OCI-M2 (cell line): ENCODE data around the gene CD81.

Experiments used
- DNase-seq: peaks from one replicate; lab custom pipeline; 2025; ENCODE audit not compliant: unreplicated experiment; lab: John Stamatoyannopoulos, UW

CD81 gene

DNA sequence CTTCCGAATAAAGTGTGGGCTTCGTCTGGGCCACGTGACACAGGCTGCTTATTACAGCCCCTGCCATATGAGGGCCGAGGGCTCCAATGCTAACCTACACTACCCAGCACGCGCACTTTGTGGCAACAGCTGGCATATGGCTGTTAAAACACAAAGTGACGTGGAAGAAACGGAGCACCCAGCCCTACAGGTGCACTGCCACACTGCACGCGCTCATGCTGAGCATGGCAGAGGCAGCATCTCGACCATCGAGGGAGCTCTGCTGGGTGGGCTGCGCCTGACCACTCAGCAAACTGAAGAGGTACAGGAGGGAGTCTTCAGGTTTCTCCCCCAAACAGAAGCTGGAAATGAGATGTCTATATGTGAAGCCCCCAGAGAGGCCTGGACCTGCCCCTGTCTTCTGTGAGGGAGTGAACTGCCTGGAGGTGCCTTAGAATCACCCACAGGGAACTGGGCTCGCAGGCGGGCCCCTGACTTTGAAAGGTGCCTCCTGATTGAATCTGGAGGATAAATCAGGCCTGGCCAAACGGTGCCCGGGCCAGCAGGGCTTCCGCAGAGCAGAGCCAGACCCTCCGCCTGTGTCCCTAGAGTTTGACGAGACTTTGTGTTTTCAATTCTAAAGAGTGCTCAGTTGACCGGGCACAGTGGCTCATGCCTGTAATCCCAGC is 41.7 kb downstream of the CD81 start:
- DNase-seq = no peak

DNA sequence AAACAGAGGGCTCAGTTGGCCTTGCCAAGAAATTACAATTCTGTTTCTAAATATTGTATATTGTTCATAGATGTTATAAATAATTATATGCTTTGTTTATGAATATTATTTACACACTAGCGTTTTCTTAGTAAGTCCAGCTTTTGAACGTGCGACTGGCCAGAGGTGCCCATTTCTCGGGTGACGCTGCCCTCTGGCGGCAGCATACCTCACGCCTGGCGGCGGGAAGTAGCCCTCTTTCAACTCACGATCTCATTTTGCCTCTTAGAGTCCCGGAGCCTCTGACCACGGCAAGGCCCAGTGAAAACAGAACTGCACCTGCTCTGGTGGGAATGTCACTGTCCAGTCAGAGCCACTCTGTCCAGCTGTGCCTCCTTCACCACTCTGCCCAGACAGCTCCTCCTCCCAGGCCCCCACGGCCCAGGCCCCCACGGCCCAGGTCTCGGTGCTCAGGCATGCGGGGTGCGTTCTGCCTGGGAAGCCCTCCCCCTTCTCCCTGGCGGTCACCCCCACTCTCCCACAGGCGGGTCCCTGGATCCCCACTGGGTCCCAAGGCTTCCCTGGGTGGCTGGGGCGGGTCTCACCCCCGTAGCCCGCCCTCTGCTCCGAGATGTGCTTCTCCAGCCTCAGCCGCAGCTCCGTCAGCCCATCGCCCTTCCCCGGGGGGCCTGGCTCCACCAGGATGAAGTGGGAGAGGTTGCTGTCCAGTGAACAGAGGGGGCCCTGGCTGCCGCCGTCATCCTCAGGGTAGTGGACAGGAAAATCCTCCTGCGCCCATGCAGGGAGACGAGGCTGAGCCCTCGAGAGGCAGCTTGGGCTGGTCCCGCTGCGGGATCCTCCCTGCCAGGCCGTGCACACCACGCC is 42.8 kb downstream of the CD81 start:
- no peak for DNase-seq

DNA sequence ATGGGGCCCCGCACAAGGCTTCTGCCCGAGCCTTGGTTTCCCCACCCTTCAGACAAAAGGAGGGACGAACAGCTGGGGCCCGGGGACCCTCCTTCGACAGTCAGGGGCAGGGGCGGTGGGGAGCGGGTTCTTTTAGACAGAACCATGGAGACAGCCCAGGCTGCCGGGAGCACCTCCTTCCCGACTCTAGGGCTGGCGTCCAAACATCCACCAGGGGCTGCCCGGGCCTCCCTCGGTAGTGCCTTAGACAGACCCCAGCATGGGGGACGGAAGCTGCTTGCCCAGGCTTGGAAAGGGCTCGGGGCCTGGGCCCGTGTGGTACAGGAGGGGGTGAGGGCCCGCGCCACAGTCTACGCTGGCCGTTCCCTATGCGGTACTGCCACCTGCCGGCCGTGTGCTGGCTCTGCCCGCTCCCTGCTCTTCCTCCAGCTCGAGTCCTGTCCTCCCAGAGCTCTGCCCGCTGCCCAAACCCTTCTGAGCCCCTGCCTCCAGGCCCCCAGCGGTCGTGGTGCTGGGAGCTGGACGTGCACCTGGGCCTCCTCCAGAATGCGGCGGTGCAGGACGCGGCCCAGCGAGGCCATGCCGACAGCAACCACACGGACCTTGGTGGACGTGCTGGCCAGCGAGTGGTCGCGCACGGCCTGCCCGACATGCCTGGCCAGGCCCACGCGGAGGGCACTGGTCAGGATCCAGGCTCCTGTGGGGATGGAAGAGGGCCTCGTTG is 43.6 kb downstream of the CD81 start:
- DNase-seq = peak; percentile 5

DNA sequence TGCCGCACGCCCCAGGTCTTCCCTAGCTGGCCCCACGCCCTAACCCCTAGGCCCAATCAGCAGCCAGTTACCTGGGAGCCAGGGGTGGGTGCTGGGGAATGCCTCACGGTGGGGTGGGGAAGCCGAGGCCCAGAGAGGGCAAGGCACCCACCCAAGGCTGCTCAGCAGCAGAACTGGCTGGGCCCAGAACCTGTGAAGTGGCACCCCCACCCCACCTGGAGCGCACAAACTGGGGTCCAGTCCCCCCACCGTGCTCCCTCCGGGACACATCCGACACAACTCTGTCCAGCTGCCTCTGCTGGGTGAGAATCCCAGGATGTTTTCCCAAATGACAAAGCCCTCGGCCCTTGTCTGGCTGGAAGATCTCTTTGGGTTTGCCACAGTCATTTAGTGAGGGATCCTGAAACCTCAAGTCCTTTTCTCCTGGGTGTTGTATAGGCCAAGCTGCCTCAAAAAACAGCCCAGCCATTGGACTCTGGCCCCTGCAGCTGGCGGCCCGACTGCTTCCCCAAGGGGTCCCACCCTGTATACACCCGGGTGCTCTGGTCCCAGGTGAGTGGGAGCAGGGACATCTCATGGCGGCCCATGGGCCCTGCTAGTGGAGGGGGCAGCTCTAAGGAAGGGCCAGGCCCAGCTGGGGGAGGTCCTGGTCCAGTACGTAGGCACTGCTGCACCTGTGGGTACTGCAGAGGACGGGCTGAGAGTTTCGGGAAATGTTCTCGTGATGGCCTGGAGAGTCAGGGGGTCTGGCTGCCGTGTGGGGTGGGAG is 44.3 kb downstream of the CD81 start:
- no peak for DNase-seq

DNA sequence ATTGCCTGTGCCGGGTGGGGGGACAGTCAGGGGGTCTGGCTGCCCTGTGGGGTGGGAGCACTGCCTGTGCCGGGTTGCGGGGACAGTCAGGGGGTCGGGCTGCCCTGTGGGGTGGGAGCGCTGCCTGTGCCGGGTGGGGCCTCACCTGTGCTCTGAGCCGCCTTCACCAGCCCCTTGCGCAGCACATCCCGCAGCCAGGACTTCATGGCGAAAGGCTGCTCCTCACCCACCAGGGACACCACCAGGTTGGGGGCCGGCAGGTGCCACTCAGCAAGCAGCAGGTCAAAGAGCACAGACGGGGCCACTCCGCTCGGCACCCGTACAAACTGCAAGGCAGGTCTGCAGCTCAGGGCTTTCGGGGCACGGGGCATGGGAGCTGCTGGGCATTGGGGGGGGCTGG is 44.9 kb downstream of the CD81 start:
- DNase-seq = no peak

DNA sequence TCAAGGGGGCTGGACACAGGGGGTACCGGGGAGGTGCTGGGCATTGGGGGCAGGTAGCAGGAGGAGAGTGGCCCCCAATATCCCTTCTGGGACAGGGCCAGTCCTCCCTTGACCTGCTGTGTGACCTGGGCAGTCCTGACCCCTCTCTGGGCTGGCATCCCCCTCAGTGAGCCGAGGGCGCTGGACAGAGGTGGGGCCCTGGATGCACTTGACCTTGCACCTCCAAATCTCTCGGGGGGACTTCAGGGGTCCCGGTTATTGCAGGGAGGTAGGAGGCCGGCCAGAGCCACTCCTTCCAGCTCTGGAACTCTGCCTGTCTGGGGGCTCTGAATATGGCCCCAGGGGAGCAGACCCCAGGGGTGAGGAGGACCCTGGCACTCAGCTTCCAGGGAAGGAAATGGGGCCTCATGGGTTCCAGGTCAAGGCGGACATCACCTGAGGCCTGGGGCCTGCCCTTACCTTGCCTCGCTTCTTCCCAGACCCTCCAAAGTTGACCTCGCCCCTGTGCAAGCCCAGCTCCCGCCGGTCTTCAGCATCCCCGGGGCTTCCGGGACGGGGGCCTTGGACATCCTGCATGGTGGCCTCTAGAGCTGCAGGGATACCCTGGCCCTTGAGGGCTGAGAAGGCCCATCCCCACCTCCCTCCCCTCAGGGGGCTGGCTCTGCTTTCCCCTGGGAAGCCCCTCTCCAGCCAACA is 45.5 kb downstream of the CD81 start:
- no peak for DNase-seq

DNA sequence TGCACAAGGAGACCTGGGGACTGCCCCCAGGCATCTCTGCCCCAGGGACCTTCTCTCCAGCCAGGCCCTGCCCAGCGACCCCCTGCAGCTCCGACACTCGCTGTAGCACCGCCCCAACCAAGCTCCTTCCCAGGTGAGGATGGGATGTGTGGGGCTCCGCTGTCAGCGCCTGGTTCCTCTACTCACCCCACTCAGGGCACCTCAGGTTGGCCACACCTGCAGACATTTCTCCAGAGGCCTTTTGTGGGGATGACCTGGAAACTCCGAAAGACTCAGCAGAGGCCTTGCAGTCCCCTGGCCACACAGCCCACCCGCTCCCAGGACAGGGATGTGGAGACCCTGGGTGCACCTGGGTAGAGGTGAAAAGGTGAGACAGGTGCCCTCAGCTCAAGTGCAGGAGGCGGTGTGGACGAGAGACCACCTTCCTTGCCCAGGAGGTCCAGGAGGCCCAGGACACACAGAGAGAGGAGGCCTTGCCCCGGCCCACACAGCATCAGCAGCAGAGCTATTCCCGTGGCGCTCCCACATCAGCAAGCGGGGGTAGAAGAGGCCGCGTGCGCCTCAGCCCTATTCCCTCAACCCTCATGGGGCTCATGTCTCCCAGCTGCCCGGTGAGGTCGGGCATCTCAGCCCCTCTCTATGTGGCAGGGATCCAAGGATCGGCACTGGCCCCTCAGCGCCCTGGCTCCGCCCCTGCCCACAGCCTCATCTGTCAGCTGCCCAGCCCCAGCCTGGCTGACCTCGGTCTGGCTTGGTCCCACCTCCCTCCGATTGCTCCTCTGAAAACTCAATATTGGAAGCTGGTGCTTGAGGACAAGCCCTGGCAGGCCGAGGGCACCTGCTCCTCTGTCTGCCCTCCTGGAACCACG is 46.3 kb downstream of the CD81 start:
- no peak for DNase-seq

DNA sequence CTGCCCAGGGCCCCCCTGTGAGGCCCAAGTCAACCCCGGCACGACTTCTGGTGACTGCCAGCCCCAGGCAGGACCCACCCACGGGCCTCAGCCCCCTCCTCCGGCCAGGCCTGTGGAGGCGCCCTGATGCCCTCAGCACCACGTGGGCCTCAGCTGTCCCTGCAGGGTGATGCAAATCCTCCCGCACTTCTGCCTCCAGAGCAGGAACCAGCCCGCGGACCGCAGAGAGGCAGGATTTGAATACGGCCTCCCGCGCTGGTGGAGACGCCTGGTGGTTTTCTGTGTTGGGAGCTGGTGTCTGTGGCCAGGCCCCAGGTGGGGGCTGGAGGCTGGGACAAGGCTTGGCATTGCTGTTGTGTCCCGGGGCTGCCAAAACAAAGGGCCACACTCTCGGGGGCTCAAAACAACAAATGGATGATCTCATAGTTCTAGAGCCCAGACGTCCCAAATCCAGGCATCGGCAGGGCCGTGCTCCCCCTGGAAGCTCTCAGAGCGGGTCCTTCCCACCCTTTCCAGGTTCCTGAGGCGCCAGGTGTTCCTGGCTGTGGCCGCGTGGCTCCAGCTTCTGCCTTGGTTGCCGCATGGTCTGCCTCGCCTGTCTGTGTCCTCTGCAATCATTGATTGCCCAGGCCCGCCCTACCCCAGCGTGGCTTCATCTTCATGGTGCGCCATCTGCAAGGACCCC is 47.8 kb downstream of the CD81 start:
- no peak for DNase-seq

DNA sequence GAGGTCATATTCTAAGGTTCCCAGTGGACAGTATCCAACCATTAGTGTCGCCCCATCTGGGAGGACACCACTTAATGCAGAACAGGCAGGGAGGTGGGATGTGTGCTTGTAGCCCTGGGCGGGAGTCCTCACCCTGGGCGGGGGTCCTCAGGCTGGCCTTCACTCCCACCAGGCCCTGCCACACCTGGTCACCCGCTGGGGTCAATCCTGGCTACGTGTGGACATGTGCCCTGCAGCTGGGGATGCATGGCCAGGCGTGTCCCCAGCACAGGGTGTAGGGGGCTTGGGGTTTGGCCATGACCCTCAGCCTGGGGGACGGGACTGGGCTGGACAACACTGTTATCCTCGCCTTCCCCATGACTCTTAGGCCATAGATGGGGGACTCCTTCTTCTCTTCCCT is 48.4 kb downstream of the CD81 start:
- DNase-seq = no peak

DNA sequence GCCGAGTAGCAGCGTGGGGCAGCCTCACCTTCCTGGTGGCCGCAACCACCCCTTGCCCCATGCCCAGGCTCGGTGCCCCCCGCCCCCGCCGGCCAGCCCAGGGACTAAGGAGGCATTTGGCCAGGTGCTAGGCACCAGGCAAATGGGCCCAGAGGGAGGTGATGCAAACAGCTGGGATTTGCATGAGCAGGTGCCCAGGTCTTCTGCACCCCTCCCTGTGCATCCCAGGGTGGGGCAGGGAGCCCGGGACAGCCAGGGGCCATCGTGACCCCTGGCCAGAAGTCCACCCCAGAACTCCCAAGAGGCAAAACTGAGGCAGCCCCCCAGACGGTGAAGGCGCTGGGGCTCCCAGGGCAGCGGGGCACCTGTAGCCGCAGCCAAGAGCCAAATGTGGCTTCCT is 49.1 kb downstream of the CD81 start:
- DNase-seq = no peak

DNA sequence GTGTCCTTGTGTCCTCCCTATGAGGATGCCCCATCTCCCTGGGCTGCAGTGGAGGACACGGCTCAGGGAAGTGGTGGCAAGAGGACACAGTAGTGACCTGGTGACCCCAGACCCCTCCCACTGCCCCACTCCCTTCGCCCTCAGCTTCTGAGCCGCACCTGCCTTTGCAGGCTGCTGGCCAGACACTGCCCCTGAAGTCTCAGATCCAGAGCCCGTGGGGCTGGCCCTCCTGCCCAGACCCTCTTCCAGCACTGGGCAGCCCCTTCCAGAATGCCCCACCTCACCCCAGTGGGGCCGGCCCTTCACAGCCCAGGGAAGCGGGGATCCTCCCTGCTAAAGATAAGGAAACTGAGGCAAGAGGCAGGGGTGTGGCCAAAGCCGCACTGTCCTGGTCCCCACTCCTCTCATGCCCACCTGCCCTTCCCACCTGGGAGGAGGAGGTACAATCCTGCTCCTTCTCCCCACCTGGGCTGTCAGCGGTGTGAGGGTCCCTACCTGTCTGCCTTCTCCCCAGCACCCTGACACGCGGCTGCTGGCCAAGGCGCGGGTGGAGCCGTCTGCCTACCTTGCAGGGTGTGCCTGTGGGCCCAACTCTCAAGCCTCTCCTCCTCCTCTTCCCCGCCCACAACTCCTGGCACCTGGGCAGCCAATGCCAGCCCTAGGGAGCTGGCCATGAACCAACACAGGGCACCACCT is 49.9 kb downstream of the CD81 start:
- DNase-seq = no peak

DNA sequence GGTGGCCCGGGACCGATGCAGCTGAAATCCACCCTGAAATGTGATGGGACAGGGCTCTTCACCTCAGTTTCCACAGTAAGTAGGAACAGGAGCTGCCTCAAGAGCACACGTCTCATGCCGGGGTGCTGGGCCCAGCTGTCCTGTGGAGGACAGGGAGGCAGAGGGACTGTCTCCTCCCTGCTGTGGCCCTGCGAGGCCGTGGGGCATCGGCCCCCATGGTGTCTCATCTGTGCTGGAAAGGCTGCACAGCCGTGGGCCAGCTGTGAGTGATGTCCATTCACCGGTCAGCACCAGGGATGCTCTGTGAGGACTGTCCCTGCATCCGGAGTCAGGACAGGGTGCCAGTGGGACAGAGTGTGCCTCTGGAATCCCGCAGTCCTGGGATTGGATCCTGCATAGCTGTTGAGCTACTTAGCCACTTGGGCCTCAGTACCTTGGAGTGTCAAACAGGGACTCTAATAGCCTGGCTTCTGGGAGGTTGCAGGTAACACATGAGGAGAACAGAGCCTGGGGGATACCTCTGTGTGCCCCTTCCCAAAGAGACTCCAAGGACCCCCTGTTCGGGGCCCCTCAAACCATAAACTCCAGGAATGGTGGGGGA is 50.7 kb downstream of the CD81 start:
- DNase-seq = no peak

DNA sequence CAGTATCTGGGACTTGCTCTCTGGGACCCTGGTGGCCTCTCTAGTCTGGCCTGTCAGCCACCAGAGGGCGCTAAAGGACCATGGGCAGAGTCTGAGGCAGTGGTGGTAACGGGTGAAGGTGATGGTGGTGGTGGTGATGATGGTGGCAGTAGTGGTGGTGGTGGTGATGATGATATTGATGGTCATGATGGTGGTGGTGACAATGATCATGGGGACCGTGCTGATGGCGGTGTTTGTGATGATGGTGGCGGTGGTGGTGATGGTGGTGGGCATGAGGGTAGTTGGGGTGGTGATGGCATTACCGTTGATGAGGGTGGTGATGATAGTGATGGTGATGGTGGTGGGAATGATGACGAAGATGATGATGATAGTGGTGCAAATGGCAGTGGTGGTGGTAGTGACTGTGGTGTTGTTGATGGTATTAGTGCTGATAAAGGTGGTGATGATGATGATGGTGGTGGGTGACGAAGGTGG is 51.2 kb downstream of the CD81 start:
- DNase-seq = no peak

DNA sequence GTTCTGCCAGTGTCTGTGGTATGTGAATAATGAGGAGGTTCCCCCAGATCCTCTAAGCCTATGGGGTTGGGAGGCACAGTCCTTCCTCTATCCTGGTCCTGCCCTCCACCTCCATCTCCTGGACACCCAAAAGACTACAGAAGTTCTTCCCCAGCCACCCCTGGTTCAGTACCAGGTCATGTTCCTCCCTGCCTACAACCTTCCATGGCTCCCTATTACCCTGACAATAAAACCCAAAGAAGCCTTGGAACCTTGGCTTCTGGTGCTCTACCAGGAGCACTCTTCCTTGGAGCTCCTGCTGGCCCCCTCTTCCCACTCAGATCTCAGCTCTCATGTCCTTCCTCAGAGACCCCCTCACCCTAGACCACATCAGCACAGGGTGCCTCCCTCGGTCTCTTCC is 54.3 kb downstream of the CD81 start:
- no peak for DNase-seq

DNA sequence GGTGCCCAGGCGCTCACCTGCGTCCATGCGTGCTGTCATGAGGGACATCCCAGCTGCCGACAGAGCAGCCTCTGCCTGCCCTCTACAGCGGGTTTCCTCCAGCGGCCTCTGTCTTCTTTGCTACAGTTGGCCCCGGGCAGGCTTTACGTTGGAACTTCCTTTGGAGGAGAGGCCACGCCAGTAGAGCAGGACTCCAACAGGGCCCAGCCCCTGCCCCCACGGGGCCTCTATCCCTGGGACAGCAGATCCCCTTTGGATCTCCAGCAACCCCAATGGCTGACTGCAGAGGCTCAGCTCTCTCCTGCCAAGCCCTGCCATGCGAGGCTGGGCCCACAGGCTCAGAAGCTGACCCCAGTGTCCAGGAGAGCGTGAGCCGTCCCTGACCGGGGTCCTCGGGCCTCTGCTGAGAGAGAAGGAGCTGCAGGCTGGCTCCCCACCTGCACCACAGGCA is 55.1 kb downstream of the CD81 start:
- no peak for DNase-seq

DNA sequence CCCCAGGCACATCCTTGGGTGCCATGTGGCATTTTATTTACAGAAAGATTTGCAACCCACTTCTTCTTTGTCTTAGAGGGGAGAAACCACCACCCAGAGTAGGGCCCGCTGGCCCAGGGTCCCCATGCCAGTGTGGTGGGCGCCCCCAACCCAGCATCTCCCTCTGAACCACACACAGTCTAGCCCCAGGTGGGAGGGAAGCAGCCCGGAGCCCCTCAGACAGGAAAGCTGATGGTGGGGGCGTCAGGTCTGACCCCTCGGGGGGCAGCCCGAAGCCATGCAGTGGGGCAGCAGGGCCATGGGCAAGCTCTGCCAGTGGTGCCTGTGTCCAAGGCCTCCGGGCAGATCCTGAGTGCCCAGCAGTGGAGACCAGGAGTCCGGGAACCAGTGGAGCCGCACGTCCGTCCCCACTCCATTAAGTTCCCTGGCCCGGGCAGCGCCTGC is 55.5 kb downstream of the CD81 start:
- DNase-seq = no peak

DNA sequence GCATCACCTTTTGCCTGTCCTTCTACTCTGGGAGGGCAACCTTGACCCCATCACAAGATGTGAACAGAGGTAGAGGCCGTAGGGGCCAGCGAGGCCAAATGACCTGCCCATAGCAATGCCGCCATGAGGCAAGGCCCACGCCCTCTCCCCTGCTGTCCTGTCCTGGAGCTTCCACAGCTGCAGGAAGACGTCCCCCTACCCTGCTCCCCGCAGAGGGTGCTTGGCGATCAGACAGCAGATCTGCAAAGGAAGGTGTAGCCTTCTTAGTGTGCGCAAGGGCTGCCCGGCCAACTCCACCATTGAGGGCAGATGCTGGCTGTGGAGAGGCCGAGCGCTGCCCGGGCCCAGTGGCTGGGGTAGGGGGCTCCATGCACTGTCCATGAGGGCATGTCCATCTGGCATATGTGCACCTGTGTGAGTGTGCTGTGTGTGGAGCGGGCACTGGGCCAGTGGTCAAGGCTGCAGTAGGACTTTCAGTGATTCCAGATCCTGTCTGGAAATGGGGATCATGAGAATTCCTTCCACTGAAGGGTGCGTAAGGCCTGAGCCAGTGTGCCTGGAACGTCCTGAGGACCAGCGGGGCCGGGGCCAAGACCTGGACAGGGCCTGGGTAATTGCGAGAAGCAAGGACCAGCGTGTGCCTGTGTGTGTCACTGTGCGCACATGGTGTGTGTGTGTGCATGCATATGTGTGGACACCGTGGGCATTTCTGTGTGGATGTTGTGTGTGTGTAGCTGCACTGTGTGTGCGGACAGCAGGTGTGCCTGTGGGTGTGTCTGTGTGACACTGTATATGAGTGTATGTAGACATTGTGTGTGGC is 56.2 kb downstream of the CD81 start:
- DNase-seq = no peak
